PFSK-1 (cell line): ENCODE data around the gene DRD4.

ENCODE experiments used
- FOXP2 ChIP-seq: optimal IDR thresholded peaks from 2 replicates; pipeline ENCODE3; 2011; ENCODE audit warnings: borderline replicate concordance, control low read depth, inconsistent platforms; ENCODE audit not compliant: insufficient read depth; ENCODE audit errors: extremely low read length, extremely low read depth
- POLR2AphosphoS5 ChIP-seq: IDR thresholded peaks from 2 replicates; pipeline ENCODE4 v1.6.1; 2012; ENCODE audit warnings: low read depth, mild to moderate bottlenecking, control low read depth, low read length, moderate library complexity
- REST ChIP-seq, 2 experiments: IDR thresholded peaks; 2 replicates each; pipeline versions ENCODE4 v1.6.1 to v1.8.0; 2011 to 2012; ENCODE audit warnings: low read depth in 2 of 2, low read length in 2 of 2, control low read depth in 1 of 2, inconsistent platforms in 1 of 2, mild to moderate bottlenecking in 1 of 2, moderate library complexity in 1 of 2; ENCODE audit not compliant: insufficient read depth in 1 of 2
- SIN3A ChIP-seq: IDR thresholded peaks from 2 replicates; pipeline ENCODE4 v1.6.1; 2012; ENCODE audit warnings: mild to moderate bottlenecking, low read length, moderate library complexity, borderline replicate concordance; ENCODE audit not compliant: insufficient read depth
- TAF1 ChIP-seq: IDR thresholded peaks from 2 replicates; pipeline ENCODE4 v1.6.1; 2012; ENCODE audit warnings: low read length, control low read depth, borderline replicate concordance; ENCODE audit not compliant: insufficient read depth

DNA sequence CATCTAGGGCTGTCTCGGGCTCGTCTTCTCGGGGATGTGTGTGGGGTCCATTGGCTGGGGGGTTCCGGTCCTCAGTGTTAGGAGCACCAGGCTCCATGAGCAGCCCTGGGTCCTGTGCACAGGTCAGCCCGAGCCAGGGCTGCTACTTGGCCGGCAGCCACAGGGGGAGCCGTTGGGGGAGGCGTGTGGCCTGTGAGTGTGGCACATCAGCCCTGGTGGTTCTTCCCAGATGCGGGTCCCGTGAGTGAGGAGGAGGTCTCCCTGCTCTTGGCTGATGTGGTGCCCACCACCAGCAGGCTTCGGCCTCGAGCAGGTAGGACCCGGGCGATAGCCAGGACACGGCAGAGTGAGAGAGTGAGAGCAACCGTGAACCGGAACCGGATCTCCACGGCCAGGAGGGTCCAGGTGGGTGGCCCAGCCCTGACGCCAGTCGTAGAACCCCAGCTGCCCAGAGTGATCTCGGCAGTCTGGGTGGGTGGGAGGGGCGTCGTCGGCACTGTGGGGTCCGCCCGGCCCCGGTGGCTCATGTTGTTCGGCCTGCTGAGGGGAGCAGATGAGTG is 39.8 kb upstream of the DRD4 start:
- TF ChIP-seq POLR2AphosphoS5 (no peak), REST (IDR thresholded peaks at IDR 0.05; ENCODE audit: insufficient read depth in 1 of 2, low read depth in 2 of 2, low read length in 2 of 2) (no peak), TAF1 (no peak), SIN3A (no peak), FOXP2 (no peak)
